HL-60 (cell line): ENCODE measurements around the gene SEC14L5.

Source experiments
- DNase-seq, 2 experiments: peaks; one replicate each; pipeline ENCODE4 v3.0.0-alpha.2; 2010 to 2020; ENCODE audit warnings: low read depth in 1 of 2, low spot score in 1 of 2
- H3K27ac ChIP-seq: fragments of 250-450 bp; sonication (Bioruptor Pico); replicated peaks from 2 replicates; pipeline ENCODE4 v1.5.1; 2020; ENCODE audit warnings: mild to moderate bottlenecking, moderate library complexity
- H3K27me3 ChIP-seq: fragments of 250-450 bp; sonication (Bioruptor Pico); 2 replicates; pipeline ENCODE4 v1.5.1; 2021; ENCODE audit warnings: mild to moderate bottlenecking, moderate library complexity; ENCODE audit not compliant: insufficient read depth, poor library complexity, severe bottlenecking
- H3K4me3 ChIP-seq: replicated peaks from 2 replicates; pipeline ENCODE4 v1.5.1; 2011; ENCODE audit warnings: mild to moderate bottlenecking, control low read depth, low read length; ENCODE audit not compliant: insufficient read depth
- GABPA ChIP-seq: IDR thresholded peaks from 2 replicates; pipeline ENCODE4 v1.6.1; 2012; ENCODE audit warnings: low read depth
- POLR2AphosphoS5 ChIP-seq: IDR thresholded peaks from 2 replicates; pipeline ENCODE4 v1.6.1; 2012; ENCODE audit warnings: low read depth
- SPI1 ChIP-seq: IDR thresholded peaks from 2 replicates; pipeline ENCODE4 v1.6.1; 2012; ENCODE audit warnings: low read depth, mild to moderate bottlenecking, borderline replicate concordance
- TF ChIP-seq, protein P1 (sequence below): IDR thresholded peaks from 2 replicates; pipeline ENCODE4 v1.6.1; 2012; ENCODE audit warnings: low read depth; ENCODE audit not compliant: insufficient replicate concordance
- TF ChIP-seq, protein P2 (sequence below): IDR thresholded peaks from one replicate; pipeline ENCODE4 v1.5.1; 2011; ENCODE audit warnings: low read length, control low read depth, inconsistent platforms; ENCODE audit not compliant: insufficient read depth

Gene SEC14L5

DNA sequence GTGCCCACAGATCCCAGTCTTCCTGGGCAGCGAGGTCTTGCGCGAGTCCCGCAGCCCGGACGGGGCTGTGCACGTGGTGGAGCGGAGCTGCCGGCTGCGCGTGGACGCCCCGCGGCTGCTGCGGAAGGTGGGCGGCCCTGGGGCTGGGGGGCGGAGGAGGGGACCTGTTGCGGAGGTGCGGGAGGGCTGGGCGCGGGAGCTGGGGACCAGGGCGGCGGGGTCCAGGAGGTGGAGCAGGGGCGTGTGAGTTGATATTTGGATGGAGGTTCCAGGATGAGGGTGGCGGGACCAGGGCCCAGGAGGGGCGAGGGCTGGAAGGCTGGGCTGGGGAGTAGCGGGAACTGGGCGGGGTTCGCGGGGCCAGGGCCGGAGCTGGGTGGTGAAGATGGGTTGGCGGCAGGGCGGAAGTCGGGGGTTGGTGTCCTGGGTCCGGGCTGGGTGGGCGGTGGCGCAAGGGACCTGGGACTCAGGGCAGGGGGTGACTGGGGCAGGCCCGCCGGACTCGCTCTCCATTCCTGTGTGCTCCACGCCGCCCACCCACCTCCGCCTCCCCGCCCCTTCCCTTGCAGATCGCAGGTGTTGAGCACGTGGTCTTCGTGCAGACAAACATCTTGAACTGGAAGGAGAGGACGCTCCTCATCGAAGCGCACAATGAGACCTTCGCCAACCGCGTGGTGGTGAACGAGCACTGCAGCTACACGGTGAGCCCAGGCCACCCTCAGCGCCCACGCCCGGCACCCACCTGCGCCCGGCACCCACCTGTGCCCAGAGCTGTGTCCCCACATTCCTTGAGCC, 29.6 kb downstream of the SEC14L5 start:
- TF ChIP-seq, protein P1, sequence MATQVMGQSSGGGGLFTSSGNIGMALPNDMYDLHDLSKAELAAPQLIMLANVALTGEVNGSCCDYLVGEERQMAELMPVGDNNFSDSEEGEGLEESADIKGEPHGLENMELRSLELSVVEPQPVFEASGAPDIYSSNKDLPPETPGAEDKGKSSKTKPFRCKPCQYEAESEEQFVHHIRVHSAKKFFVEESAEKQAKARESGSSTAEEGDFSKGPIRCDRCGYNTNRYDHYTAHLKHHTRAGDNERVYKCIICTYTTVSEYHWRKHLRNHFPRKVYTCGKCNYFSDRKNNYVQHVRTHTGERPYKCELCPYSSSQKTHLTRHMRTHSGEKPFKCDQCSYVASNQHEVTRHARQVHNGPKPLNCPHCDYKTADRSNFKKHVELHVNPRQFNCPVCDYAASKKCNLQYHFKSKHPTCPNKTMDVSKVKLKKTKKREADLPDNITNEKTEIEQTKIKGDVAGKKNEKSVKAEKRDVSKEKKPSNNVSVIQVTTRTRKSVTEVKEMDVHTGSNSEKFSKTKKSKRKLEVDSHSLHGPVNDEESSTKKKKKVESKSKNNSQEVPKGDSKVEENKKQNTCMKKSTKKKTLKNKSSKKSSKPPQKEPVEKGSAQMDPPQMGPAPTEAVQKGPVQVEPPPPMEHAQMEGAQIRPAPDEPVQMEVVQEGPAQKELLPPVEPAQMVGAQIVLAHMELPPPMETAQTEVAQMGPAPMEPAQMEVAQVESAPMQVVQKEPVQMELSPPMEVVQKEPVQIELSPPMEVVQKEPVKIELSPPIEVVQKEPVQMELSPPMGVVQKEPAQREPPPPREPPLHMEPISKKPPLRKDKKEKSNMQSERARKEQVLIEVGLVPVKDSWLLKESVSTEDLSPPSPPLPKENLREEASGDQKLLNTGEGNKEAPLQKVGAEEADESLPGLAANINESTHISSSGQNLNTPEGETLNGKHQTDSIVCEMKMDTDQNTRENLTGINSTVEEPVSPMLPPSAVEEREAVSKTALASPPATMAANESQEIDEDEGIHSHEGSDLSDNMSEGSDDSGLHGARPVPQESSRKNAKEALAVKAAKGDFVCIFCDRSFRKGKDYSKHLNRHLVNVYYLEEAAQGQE, result no peak
- Histone ChIP-seq H3K27me3 (peaks cover 19% of the 10 kb centered on the region), H3K27ac (no peak overlapping the region), H3K4me3 (no peak overlapping the region)
- no peak for DNase-seq

DNA sequence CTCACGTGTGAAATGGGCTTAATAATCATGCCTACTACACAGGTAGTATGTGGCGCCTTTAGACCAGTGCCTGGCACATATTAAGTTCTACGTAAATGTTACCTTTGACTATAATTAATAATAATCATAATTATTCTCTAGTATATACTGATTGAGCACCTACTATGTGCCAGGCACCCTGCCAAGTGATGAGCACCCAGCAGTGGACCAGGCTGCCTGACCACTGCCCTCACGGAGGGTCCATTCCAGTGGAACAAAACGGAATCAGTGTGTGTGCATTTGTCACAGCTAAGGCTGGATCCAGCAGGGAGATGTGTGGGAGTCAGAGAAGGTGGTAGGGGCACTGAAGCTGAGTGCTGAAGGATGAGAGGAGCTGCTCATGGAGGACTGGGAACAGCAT, 30.5 kb downstream of the SEC14L5 start:
- peaks cover 19% of the 10 kb centered on the region for H3K27me3 ChIP-seq
- TF ChIP-seq GABPA (no peak), SPI1 (no peak)

DNA sequence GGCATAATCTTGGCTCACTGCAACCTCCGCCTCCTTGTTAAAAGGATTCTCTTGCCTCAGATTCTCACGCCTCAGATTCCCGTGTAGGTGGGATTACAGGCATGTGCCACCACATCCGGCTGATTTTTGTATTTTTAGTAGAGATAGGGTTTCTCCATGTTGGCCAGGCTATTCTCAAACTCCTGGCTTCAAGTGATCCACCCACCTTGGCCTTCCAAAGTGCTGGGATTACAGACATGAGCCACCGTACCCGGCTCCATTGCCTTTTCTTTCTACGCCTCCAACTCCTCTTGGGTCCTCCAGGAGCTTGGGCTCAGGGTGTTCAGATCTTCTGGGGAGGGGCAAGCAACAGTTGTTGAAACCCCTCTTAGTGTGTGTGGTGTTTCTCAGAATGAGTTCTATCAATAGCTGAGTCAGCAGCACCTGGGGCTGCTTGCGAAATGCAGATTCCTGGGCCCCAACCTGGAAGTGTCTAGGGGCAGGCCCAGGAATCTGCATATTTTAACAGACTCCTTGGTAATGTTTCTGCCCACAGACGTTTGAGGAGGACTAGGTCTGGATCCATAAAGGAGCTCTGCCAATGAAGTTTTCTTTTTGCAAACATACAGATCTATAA, 31.4 kb downstream of the SEC14L5 start:
- no peak for DNase-seq
- TF ChIP-seq, protein P2, sequence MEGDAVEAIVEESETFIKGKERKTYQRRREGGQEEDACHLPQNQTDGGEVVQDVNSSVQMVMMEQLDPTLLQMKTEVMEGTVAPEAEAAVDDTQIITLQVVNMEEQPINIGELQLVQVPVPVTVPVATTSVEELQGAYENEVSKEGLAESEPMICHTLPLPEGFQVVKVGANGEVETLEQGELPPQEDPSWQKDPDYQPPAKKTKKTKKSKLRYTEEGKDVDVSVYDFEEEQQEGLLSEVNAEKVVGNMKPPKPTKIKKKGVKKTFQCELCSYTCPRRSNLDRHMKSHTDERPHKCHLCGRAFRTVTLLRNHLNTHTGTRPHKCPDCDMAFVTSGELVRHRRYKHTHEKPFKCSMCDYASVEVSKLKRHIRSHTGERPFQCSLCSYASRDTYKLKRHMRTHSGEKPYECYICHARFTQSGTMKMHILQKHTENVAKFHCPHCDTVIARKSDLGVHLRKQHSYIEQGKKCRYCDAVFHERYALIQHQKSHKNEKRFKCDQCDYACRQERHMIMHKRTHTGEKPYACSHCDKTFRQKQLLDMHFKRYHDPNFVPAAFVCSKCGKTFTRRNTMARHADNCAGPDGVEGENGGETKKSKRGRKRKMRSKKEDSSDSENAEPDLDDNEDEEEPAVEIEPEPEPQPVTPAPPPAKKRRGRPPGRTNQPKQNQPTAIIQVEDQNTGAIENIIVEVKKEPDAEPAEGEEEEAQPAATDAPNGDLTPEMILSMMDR, result no peak
- TF ChIP-seq, protein P1, result no peak
- TF ChIP-seq GABPA (no peak), POLR2AphosphoS5 (no peak), SPI1 (no peak)
- Histone ChIP-seq H3K27me3 (peaks cover 19% of the 10 kb centered on the region), H3K27ac (no peak overlapping the region), H3K4me3 (no peak overlapping the region)

More for the DNA sequence above, 30.5 kb downstream of the SEC14L5 start:
- Histone ChIP-seq H3K4me3 (no peak overlapping the region), H3K27ac (no peak overlapping the region)
- DNase-seq, result no peak

DNA sequence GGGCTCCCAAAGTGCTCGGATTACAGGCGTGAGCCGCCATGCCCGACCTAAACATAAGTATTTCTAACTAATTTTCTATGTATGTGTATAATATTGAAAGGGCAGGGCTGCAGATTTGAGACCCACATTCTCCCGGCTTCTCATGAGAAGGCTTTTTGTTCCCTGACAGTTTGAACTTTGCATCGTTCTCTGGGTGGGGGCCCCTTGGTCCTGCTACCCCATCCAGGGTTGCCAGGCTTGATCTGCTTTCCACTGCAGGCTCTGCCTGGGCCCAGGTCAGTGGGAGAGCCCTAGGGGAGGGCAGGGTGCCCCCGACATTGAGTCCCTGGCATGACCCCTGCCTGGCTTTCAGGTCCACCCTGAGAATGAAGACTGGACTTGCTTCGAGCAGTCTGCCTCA, 32.3 kb downstream of the SEC14L5 start:
- no peak overlapping the region for H3K27ac ChIP-seq
- no peak overlapping the region for H3K4me3 ChIP-seq
- TF ChIP-seq, protein P2, result no peak
- TF ChIP-seq SPI1 (no peak), POLR2AphosphoS5 (no peak), GABPA (no peak)
- TF ChIP-seq, protein P1, result no peak
- no peak for DNase-seq
- peaks cover 19% of the 10 kb centered on the region for H3K27me3 ChIP-seq
